Measurements from ENCODE around the gene SNX21.

DNA sequence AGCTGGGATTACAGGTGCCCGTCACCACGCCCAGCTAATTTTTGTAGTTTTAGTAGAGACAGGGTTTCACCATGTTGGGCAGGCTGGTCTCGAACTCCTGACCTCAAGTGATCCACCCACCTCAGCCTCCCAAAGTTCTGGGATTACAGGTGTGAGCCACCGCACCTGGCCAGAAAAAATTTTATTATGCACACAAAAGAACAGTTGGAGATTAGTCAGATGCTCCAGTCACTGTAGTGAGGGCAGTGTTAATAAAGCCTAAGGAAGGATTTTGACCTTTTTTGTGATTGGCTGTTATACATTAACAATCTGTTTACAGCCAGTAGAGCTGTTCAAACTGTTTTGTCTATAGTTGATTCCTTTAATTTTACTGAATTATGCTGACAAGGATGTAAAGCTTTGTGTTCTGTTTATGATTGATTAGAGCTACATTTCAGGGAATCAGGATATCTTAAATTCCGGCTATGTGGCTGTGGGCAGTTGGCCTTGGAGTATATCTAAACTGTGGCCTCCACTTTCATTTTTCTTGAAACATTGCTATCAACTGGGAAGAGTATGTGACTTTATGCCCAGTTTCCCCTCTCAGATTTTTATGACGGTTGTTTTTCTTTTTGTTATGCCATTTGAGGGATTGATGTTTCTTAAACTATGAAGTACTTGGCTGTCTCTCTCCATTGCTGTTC is 33.7 kb downstream of the SNX21 start:
- TF ChIP-seq MYC (IDR thresholded peaks at IDR 0.05; ENCODE audit: low read depth, low read length) (no peak), POLR2A (IDR thresholded peaks at IDR 0.05; ENCODE audit: extremely low read depth, insufficient read length) (no peak), MAX (IDR thresholded peaks at IDR 0.05; ENCODE audit: low read depth, low read length) (no peak)
- TF ChIP-seq, protein P1, sequence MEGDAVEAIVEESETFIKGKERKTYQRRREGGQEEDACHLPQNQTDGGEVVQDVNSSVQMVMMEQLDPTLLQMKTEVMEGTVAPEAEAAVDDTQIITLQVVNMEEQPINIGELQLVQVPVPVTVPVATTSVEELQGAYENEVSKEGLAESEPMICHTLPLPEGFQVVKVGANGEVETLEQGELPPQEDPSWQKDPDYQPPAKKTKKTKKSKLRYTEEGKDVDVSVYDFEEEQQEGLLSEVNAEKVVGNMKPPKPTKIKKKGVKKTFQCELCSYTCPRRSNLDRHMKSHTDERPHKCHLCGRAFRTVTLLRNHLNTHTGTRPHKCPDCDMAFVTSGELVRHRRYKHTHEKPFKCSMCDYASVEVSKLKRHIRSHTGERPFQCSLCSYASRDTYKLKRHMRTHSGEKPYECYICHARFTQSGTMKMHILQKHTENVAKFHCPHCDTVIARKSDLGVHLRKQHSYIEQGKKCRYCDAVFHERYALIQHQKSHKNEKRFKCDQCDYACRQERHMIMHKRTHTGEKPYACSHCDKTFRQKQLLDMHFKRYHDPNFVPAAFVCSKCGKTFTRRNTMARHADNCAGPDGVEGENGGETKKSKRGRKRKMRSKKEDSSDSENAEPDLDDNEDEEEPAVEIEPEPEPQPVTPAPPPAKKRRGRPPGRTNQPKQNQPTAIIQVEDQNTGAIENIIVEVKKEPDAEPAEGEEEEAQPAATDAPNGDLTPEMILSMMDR (IDR thresholded peaks at IDR 0.05; ENCODE audit: low read depth, low read length): no peak

Measured in NB4 (cell line).